Esophagus squamous epithelium (tissue), 4 donors: ENCODE measurements around the gene TBPL2.
"Not testable (repeated sequence)": the region's sequence is repeated elsewhere in the genome, so short reads cannot be mapped to it uniquely, and the experiment has no call there.

Source experiments
- POLR2A ChIP-seq, 4 donors: fragments of 450-650 bp; IDR thresholded peaks; one replicate each; pipeline ENCODE4 v1.6.1; 2017; ENCODE audit warnings: antibody characterized with exemption in 4 of 4, mild to moderate bottlenecking in 4 of 4, moderate library complexity in 3 of 4
- TF ChIP-seq, protein P1 (sequence below), 6 experiments: fragments of 450-650 bp in 4 of 6; fragments of 200-600 bp in 2 of 6; sonication (generic) in 2 of 6; IDR thresholded peaks; one replicate each; pipeline ENCODE4 v1.5.1; 2016 to 2019; ENCODE audit warnings: antibody characterized with exemption in 6 of 6, mild to moderate bottlenecking in 4 of 6, moderate library complexity in 4 of 6

DNA sequence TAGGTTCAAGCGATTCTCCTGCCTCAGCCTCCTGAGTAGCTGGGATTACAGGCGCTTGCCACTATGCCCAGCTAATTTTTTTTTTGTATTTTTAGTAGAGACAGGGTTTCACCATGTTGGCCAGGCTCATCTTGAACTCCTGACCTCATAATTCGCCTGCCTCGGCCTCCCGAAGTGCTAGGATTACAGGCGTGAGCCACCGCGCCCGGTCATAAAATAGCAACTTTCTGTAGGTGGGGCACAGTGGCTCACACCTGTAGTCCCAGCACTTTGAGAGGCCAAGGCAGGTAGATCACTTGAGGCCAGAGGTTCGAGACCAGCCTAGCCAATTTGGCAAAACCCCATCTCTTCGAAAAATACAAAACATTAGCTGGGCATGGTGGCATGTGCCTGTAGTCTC is 18.1 kb downstream of the TBPL2 start:
- TF ChIP-seq, protein P1, sequence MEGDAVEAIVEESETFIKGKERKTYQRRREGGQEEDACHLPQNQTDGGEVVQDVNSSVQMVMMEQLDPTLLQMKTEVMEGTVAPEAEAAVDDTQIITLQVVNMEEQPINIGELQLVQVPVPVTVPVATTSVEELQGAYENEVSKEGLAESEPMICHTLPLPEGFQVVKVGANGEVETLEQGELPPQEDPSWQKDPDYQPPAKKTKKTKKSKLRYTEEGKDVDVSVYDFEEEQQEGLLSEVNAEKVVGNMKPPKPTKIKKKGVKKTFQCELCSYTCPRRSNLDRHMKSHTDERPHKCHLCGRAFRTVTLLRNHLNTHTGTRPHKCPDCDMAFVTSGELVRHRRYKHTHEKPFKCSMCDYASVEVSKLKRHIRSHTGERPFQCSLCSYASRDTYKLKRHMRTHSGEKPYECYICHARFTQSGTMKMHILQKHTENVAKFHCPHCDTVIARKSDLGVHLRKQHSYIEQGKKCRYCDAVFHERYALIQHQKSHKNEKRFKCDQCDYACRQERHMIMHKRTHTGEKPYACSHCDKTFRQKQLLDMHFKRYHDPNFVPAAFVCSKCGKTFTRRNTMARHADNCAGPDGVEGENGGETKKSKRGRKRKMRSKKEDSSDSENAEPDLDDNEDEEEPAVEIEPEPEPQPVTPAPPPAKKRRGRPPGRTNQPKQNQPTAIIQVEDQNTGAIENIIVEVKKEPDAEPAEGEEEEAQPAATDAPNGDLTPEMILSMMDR (IDR thresholded peaks at IDR 0.05): not testable (repeated sequence)
- TF ChIP-seq POLR2A (IDR thresholded peaks at IDR 0.05): not testable (repeated sequence)
